Stimulated activated naive CD4-positive, alpha-beta T cell (primary cell): Measurements from ENCODE around the gene RNF212.
"Not testable (repeated sequence)": the region's sequence is repeated elsewhere in the genome, so short reads cannot be mapped to it uniquely, and the experiment has no call there.

Experiments used
- DNase-seq, 6 experiments: peaks; one replicate each; lab custom pipeline; 2025; lab: John Stamatoyannopoulos, UW

Gene RNF212

GRCh38 chr4:1048773-1049590 is 64.4 kb downstream of the RNF212 start:
- DNase-seq: no peak

- no peak for DNase-seq
These were observed 65.2 kb downstream of the RNF212 start for GRCh38 chr4:1047976-1048772.

GRCh38 chr4:1047106-1047975 is 66.0 kb downstream of the RNF212 start:
- DNase-seq: no peak

GRCh38 chr4:1046581-1047011 is 66.8 kb downstream of the RNF212 start:
- not testable (repeated sequence) for DNase-seq

GRCh38 chr4:1045595-1046201 is 67.7 kb downstream of the RNF212 start:
- no peak for DNase-seq

GRCh38 chr4:1045193-1045594 is 68.2 kb downstream of the RNF212 start:
- DNase-seq: no peak

- no peak for DNase-seq
These were observed 68.7 kb downstream of the RNF212 start for GRCh38 chr4:1044469-1045192.

- no peak for DNase-seq
These were observed 69.5 kb downstream of the RNF212 start for GRCh38 chr4:1043651-1044468.

- no peak for DNase-seq
These were observed 70.2 kb downstream of the RNF212 start for GRCh38 chr4:1043162-1043561.

GRCh38 chr4:1042352-1043055 is 70.9 kb downstream of the RNF212 start:
- DNase-seq: no peak

- no peak for DNase-seq
These were observed 71.4 kb downstream of the RNF212 start for GRCh38 chr4:1041936-1042330.

GRCh38 chr4:1041147-1041935 is 72.0 kb downstream of the RNF212 start:
- no peak for DNase-seq

- no peak for DNase-seq
These were observed 72.8 kb downstream of the RNF212 start for GRCh38 chr4:1040344-1041146.

GRCh38 chr4:1039493-1040343 is 73.6 kb downstream of the RNF212 start:
- DNase-seq: no peak

- DNase-seq: no peak
These were observed 74.3 kb downstream of the RNF212 start for GRCh38 chr4:1038948-1039492.

GRCh38 chr4:1036976-1037810 is 76.2 kb downstream of the RNF212 start:
- DNase-seq: no peak
